DMS53 (cell line): Measurements from ENCODE around the gene ATRNL1.
A peak's percentile ranks its signal among the peaks of the same experiment; 100 is the strongest.
"Not testable (repeated sequence)": the region's sequence is repeated elsewhere in the genome, so short reads cannot be mapped to it uniquely, and the experiment has no call there.

ENCODE experiments used
- DNase-seq: peaks from one replicate; lab custom pipeline; 2025; lab: John Stamatoyannopoulos, UW

Gene ATRNL1

GRCh38 chr10:115628616-115629015, 535.5 kb downstream of the ATRNL1 start:
- DNase-seq = no peak

- no peak for DNase-seq
These were observed 545.1 kb downstream of the ATRNL1 start for GRCh38 chr10:115638246-115638645.

- DNase-seq = peak; percentile 11
These were observed 556.1 kb downstream of the ATRNL1 start for GRCh38 chr10:115649217-115649616.

- peak; percentile 64 for DNase-seq
These were observed 560.3 kb downstream of the ATRNL1 start for GRCh38 chr10:115653473-115653872.

- no peak for DNase-seq
These were observed 561.8 kb downstream of the ATRNL1 start for GRCh38 chr10:115654961-115655360.

- no peak for DNase-seq
These were observed 564.1 kb downstream of the ATRNL1 start for GRCh38 chr10:115657161-115657860.

- DNase-seq = no peak
These were observed 566.5 kb downstream of the ATRNL1 start for GRCh38 chr10:115659616-115660015.

GRCh38 chr10:115660391-115660790, 567.2 kb downstream of the ATRNL1 start:
- DNase-seq = no peak

GRCh38 chr10:115662422-115662821, 569.3 kb downstream of the ATRNL1 start:
- no peak for DNase-seq

- peak; percentile 8 for DNase-seq
These were observed 572.4 kb downstream of the ATRNL1 start for GRCh38 chr10:115665549-115665948.

- DNase-seq = no peak
These were observed 581.3 kb downstream of the ATRNL1 start for GRCh38 chr10:115674496-115674895.

GRCh38 chr10:115696747-115697146, 603.6 kb downstream of the ATRNL1 start:
- DNase-seq = no peak

GRCh38 chr10:115706026-115706425, 612.9 kb downstream of the ATRNL1 start:
- no peak for DNase-seq

GRCh38 chr10:115706488-115707076, 613.4 kb downstream of the ATRNL1 start:
- peak; percentile 56 for DNase-seq

GRCh38 chr10:115710136-115710535, 617.0 kb downstream of the ATRNL1 start:
- DNase-seq = peak; percentile 83

GRCh38 chr10:115711306-115711705, 618.1 kb downstream of the ATRNL1 start:
- DNase-seq = no peak

GRCh38 chr10:115720121-115720520, 627.0 kb downstream of the ATRNL1 start:
- no peak for DNase-seq

- no peak for DNase-seq
These were observed 634.0 kb downstream of the ATRNL1 start for GRCh38 chr10:115727129-115727528.

- no peak for DNase-seq
These were observed 650.9 kb downstream of the ATRNL1 start for GRCh38 chr10:115744089-115744488.

GRCh38 chr10:115745943-115746342, 652.8 kb downstream of the ATRNL1 start:
- DNase-seq = no peak

- DNase-seq = no peak
These were observed 654.6 kb downstream of the ATRNL1 start for GRCh38 chr10:115747811-115748210.

GRCh38 chr10:115758488-115758887, 665.3 kb downstream of the ATRNL1 start:
- DNase-seq = not testable (repeated sequence)

GRCh38 chr10:115760131-115760530, 667.0 kb downstream of the ATRNL1 start:
- no peak for DNase-seq

- DNase-seq = no peak
These were observed 668.0 kb downstream of the ATRNL1 start for GRCh38 chr10:115761166-115761565.
